ENCODE measurements around the gene HSPA12B.
A peak's percentile ranks its signal among the peaks of the same experiment; 100 is the strongest.

The HSPA12B gene

DNA sequence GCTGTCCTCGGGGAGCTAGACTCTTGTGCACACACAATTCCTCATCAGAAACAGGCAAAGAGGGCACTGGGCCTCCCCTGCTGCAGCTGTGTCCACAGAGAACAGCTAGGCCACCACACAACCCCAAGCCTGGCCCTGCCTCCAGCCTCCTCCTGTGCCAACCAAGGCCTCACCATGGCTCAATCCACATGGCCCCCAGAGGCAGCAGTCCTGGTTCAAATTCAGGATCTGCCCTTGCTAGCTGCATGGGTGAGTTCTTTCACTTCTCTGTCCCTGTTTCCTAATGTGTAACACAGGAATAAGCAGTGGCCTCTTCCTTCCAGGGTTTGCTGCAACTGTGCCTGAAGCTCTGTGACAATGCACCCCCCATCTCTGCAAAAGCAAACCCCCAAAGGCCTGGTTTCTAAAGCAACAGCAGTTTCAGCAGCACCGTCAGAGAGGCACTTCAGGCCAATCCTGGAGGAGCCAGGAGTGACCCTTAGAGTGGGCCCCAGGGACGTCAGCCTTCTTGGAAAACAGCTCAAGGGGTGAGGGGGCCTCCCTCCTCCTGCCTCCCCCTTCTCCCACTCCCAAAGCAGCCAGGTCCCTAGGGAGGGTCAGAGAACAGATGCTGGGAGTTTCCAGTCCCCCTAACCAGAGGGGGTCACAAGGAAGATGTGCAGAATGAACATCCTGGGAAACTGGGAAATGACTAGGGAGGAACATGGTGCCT is 32.8 kb downstream of the HSPA12B start:
- no peak for DNase-seq

DNA sequence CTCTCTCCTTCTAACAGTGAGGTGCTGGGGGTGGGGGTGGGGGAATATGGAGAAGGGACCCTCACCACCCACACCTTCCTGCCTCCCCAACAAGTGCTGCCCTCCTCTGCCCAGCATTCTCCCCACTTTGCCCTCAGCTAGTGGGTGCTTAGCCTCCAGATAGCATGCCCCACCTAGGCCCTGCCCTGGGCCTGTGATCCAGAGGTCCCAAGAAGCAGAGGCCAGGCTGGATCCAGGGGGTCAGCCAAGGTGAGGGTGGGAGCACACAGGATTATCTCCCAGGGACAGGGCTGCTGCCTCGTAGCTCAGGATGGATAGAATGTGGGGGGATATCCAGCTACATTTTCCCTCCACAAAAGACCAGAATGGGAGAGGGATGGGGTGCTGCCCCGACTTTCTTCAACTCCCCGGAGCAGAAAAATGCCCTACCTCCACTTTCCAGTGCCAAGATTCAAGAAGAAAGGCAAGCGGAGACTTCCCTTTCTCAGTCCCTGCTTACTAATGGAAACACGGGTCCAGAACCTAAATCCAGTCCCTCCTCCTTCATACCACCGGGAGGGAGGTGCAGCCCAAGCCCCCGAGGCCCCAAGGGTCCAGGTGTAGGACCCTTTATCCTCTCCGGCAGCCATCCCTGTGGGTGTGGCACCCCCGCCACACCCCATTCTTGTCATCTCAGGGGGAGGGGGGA is 34.1 kb downstream of the HSPA12B start:
- DNase-seq: no peak

DNA sequence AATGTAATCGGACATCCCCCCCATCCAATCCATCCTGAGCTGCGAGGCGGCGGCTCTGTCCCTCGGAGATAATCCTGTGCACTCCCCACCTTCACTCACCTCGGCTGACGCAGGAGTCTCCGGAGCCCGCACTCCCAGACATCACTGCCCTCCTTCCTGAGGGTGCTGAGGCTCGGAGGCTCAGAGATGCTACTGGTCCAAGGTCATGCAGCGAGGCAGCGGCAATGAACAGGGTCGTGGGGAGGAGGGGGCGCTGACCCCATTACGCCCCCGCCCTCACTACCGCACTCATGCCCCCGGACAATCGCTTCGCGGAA is 34.6 kb downstream of the HSPA12B start:
- no peak for DNase-seq

- DNase-seq: peak; percentile 92
These were observed 35.2 kb downstream of the HSPA12B start, which contains the start of gene ADISSP for GRCh38 chr20:3767427-3768341. ADISSP (minus strand) TSS chr20:3767753; CDS start chr20:3760100, 7,653 bp downstream.

GRCh38 chr20:3768342-3769130 is 36.1 kb downstream of the HSPA12B start:
- DNase-seq: peak; percentile 91

DNA sequence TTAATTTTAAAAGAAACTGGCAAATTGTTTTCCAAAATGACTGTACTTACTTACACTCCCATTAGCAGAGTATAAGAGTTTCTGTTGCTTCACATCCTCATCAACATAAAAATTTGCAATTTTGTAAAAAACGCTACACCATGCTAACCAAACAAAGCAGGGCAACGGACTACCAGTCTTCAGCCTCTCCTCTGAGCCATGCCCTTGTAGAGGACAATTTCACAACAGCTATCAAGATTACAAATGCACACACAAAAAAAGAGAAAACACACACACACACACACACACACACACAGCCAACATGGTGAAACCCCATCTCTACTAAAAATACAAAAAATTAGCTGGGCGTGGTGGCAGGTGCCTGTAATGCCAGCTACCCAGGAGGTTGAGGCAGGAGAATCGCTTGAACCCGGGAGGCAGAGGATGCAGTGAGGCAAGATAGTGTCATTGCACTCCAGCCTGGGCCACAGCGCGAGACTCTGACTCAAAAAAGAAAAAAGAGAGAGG is 39.1 kb downstream of the HSPA12B start:
- DNase-seq: no peak

DNA sequence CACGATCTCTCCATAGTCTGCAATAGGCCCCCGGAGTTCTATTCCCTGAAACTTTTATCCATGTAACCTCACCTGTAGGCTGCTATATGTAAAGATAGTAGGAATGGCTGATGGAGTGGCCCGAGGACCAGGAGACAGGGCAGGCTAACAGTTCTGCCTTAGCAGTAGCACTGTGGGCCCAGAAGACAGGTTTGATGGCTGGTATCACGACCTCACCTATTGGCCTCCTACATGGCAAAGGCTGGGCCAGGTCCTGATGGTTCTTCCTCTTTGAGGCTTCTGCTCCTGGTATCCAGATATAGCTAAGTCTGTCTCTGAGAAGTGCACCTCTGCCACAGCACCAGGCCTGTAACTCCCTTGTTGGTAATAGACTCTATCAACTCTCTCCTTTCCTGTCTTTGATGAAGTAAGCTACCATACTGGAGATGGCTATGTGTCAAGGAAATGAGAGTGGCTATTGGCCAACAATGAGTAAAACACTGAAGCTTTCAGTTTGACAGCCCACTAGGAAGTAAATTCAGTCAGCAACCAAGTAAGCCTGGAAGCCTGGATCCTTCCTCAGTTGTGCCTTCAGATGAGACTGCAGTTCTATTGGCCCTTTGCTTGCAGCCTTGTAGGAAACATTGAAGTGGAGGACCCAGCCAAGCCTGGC is 43.1 kb downstream of the HSPA12B start:
- no peak for DNase-seq

- no peak for DNase-seq
These were observed 44.9 kb downstream of the HSPA12B start for GRCh38 chr20:3777381-3777715.

GRCh38 chr20:3777716-3778629 is 45.5 kb downstream of the HSPA12B start:
- DNase-seq: peak; percentile 78

DNA sequence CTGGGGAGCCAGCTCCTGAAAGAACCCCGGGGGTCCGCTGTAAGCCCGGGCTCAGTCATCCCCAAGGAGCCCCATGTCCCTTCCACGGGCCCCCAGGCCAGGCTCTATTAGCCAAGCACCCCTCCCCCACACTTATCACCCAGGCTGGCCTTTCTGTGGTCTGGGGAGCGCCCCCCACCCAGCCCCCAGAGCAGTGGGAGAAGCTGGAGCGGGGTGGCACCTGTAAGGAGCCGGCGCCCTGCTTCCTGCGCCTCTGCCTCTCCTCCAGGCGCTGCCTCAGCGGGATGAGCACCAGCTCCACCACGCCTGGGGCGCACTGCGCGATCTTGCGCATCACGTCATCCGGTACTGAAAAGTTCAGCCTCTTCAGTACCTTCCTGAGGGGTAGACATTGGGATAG is 46.5 kb downstream of the HSPA12B start:
- no peak for DNase-seq

DNA sequence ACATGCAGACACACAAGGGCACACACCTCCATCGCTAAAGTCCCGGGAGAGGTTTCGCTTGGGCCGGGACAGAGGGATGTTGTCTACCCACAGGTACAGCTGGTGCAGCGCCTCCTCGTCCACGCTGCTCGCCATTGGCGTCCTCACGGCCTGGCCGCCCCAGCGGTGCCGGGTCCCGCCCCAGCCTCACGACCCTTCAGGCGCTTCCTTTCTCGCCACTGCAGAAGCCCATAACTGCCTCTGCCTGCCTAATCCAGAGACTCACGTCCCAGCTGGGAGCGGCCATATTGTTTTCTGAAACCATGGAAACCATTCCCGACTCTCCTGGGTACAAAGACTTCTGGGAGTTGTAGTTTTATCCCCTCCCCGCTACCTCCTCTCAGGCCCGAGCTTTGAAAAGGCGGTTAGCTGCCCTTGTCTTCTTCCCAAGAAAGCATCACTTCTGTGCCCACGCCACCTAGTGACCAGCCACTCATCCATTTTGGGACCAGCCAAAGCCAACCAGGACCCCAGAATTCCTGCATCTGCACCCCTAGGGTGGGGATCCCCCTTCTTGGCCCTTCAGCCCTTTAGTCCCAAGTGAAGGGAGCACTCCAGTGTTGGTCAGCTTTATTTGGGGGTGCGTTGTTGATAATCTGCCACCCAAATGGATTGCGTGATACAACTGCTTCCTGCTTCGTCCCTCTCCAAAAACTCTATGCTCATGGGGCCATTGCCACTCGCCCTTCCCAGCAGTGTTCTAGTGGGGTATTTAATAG is 48.8 kb downstream of the HSPA12B start, which contains the start of gene SPEF1:
Gene SPEF1 (minus strand): TSS at position 296 of the 758 bp plus-strand sequence. CDS start 161 bp downstream, at position 135.
- peak; percentile 66 for DNase-seq

- DNase-seq: no peak
These were observed 50.1 kb downstream of the HSPA12B start for GRCh38 chr20:3782597-3782996.

GRCh38 chr20:3783068-3783489 is 50.6 kb downstream of the HSPA12B start:
- no peak for DNase-seq

- no peak for DNase-seq
These were observed 51.2 kb downstream of the HSPA12B start for GRCh38 chr20:3783511-3784195.

- no peak for DNase-seq
These were observed 51.9 kb downstream of the HSPA12B start for GRCh38 chr20:3784216-3784853.

GRCh38 chr20:3784863-3785239 is 52.4 kb downstream of the HSPA12B start:
- no peak for DNase-seq

GRCh38 chr20:3785240-3786125 is 53.0 kb downstream of the HSPA12B start:
- DNase-seq: no peak

Data from right kidney (tissue), 1 donor.